KMS-11 (cell line): ENCODE results near the gene CPT1B.

ENCODE experiments used
- H2AFZ ChIP-seq: fragments of 200-600 bp; sonication (generic); 2 replicates; pipeline ENCODE4 v1.6.1; 2016; ENCODE audit warnings: antibody characterized with exemption, mixed run types, low read depth
- H3K27ac ChIP-seq: fragments of 200-600 bp; sonication (generic); 2 replicates; pipeline ENCODE4 v1.6.1; 2016; ENCODE audit warnings: mild to moderate bottlenecking, mixed run types
- H3K27me3 ChIP-seq: fragments of 200-600 bp; sonication (generic); 2 replicates; pipeline ENCODE4 v1.6.1; 2017; ENCODE audit warnings: mild to moderate bottlenecking, low read depth, mixed run types, moderate library complexity; ENCODE audit not compliant: insufficient read depth
- H3K36me3 ChIP-seq: fragments of 200-600 bp; sonication (generic); 2 replicates; pipeline ENCODE4 v1.6.1; 2017; ENCODE audit warnings: mild to moderate bottlenecking, mixed run types; ENCODE audit not compliant: insufficient read depth
- H3K4me1 ChIP-seq: fragments of 200-600 bp; sonication (generic); 2 replicates; pipeline ENCODE4 v1.6.1; 2016; ENCODE audit warnings: mild to moderate bottlenecking, low read depth, mixed run types; ENCODE audit not compliant: poor library complexity, severe bottlenecking
- H3K4me2 ChIP-seq: fragments of 200-600 bp; sonication (generic); 2 replicates; pipeline ENCODE4 v1.7.0; 2016; ENCODE audit warnings: mild to moderate bottlenecking, mixed run types
- H3K4me3 ChIP-seq: fragments of 200-600 bp; sonication (generic); IDR thresholded peaks from 2 replicates; pipeline ENCODE4 v1.6.1; 2017; ENCODE audit warnings: low read depth, low read length, mixed read lengths; ENCODE audit not compliant: insufficient read depth
- H3K79me2 ChIP-seq: fragments of 200-600 bp; sonication (generic); 2 replicates; pipeline ENCODE4 v1.6.1; 2016; ENCODE audit warnings: low read depth, mixed run types; ENCODE audit not compliant: insufficient read depth
- H3K9ac ChIP-seq: fragments of 200-600 bp; sonication (generic); 2 replicates; pipeline ENCODE4 v1.6.1; 2016; ENCODE audit warnings: mild to moderate bottlenecking, mixed run types
- H4K20me1 ChIP-seq: fragments of 200-600 bp; sonication (generic); 2 replicates; pipeline ENCODE4 v1.6.1; 2016; ENCODE audit warnings: mild to moderate bottlenecking, mixed run types; ENCODE audit not compliant: insufficient read depth
- TF ChIP-seq, protein P1 (sequence below): fragments of 200-600 bp; sonication (generic); conservative IDR thresholded peaks from 2 replicates; pipeline ENCODE4 v1.6.1; 2017; ENCODE audit warnings: low read depth, mild to moderate bottlenecking, antibody characterized with exemption, low read length, moderate library complexity, mixed read lengths

Gene CPT1B

DNA sequence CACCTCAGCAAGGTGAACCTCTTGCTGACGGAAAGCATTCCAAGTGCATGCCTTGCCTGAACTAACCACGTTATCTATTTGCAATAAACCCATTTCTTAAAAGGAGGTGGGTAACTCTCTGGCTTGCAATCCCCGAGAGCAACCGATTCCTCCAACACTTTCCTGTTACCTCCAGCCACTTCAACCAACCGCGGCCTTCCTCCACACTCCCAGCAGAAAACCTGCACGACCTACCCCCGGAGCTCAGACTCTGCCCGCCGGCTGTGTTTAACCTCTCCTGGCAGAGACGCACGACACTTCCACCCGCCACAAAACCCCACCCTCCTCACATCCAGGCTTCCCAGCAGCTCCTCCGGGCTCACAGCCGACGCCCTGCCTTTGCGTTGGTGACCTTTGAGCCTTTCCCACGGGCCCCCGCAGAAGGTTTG lies 53.5 kb downstream of the CPT1B start:
- Histone ChIP-seq H3K79me2 (peaks cover 8% of the 10 kb centered on the region; the same call in 1 of the 2 replicates), H3K4me3 (no peak overlapping the region), H4K20me1 (no peaks in the 10 kb centered on the region), H3K4me2 (peak overlapping the region; percentile 52), H2AFZ (no peak overlapping the region), H3K27me3 (no peaks in the 10 kb centered on the region), H3K36me3 (no peaks in the 10 kb centered on the region), H3K4me1 (peaks cover 4% of the 10 kb centered on the region), H3K9ac (peak overlapping the region; percentile 79; the same call in 1 of the 2 replicates), H3K27ac (peak overlapping the region; percentile 83)
- TF ChIP-seq, protein P1, sequence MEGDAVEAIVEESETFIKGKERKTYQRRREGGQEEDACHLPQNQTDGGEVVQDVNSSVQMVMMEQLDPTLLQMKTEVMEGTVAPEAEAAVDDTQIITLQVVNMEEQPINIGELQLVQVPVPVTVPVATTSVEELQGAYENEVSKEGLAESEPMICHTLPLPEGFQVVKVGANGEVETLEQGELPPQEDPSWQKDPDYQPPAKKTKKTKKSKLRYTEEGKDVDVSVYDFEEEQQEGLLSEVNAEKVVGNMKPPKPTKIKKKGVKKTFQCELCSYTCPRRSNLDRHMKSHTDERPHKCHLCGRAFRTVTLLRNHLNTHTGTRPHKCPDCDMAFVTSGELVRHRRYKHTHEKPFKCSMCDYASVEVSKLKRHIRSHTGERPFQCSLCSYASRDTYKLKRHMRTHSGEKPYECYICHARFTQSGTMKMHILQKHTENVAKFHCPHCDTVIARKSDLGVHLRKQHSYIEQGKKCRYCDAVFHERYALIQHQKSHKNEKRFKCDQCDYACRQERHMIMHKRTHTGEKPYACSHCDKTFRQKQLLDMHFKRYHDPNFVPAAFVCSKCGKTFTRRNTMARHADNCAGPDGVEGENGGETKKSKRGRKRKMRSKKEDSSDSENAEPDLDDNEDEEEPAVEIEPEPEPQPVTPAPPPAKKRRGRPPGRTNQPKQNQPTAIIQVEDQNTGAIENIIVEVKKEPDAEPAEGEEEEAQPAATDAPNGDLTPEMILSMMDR, result no peak

DNA sequence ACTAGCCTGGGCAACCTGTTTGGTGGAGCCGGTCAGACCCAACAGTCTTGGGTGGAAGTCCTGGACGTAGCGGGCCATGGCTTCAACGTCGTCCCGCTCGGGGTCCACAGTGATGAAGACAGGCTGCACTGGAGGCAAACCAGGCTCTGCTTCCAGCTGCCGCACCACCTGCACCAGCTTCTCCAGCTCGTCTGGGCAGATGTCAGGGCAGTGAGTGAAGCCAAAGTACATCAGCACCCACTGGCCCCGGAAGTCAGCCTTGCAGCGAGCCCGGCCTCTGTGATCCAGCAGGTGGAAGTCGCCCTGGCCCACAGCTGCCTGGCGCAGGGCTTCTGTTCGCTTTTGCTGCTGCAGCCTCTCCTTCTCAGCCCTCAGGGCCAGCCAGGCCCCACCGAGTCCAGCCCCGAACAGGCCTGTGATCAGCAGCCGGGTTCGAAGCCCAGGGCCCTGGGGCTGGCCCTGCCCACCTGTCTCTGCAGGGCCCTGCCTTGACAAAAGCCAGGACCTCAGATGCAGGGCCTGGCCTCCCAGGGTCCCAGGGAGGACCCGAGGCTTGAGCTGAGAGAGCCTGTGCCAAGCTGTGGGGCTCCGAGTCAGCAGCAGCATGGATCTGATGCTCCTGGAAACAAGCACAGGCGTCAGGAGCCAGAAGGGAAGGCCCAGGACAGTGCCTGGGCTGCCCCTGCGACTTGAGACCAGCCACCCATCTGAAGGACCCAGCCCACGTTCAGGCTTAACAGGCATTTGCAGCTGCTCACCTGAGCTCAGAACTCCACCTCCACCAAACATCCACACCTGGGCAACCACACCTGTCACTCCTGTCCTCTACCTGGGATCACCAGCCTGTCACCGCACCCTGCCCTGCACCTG lies 54.2 kb downstream of the CPT1B start:
- Histone ChIP-seq H3K4me3 (no peak overlapping the region), H3K4me1 (peaks cover 4% of the 10 kb centered on the region), H3K27ac (peak overlapping the region; percentile 83; the same call in 1 of the 2 replicates), H3K4me2 (peak overlapping the region; percentile 52), H3K9ac (no peak overlapping the region; the same call in 1 of the 2 replicates), H3K27me3 (no peaks in the 10 kb centered on the region), H2AFZ (no peak overlapping the region), H3K36me3 (no peaks in the 10 kb centered on the region), H3K79me2 (peaks cover 8% of the 10 kb centered on the region; the same call in 1 of the 2 replicates), H4K20me1 (no peaks in the 10 kb centered on the region)
- TF ChIP-seq, protein P1, result no peak

- Histone ChIP-seq H3K27ac (no peak overlapping the region), H3K4me3 (no peak overlapping the region), H3K9ac (no peak overlapping the region), H3K36me3 (no peaks in the 10 kb centered on the region), H3K79me2 (peaks cover 8% of the 10 kb centered on the region; the same call in 1 of the 2 replicates), H4K20me1 (no peaks in the 10 kb centered on the region), H3K4me2 (no peak overlapping the region; the same call in 1 of the 2 replicates), H3K27me3 (no peaks in the 10 kb centered on the region), H3K4me1 (peaks cover 4% of the 10 kb centered on the region), H2AFZ (no peak overlapping the region)
- TF ChIP-seq, protein P1, result no peak
Measured at GRCh38 chr22:50523458-50523805, 54.8 kb downstream of the CPT1B start.

DNA sequence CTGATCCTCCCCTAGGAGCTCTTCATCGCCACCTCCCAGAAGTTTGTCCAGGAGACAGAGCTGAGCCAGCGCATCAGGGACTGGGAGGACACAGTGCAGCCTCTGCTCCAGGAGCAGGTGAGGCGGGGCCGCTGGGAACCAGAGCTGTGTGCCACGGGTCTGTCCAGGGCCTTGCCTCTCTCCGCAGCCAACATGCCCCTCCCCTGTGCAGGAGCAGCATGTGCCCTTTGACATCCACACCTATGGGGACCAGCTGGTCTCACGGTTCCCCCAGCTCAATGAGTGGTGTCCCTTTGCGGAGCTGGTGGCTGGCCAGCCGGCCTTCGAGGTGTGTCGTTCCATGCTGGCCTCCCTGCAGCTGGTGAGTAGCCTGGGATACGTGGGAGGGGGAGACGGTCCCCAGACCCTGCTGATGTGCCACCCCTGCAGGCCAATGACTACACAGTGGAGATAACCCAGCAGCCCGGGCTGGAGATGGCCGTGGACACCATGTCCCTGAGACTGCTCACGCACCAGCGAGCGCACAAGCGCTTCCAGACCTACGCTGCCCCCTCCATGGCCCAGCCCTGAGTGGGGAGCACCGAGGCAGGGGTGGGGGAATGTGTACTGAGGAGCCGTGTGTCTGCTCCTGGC lies 55.3 kb downstream of the CPT1B start:
- H3K27ac ChIP-seq, result no peak overlapping the region

More for the DNA sequence above, 55.3 kb downstream of the CPT1B start:
- Histone ChIP-seq H3K4me2 (no peak overlapping the region), H3K79me2 (peaks cover 8% of the 10 kb centered on the region; the same call in 1 of the 2 replicates), H3K4me1 (peaks cover 4% of the 10 kb centered on the region), H3K4me3 (no peak overlapping the region), H2AFZ (no peak overlapping the region), H3K36me3 (no peaks in the 10 kb centered on the region), H4K20me1 (no peaks in the 10 kb centered on the region), H3K9ac (no peak overlapping the region), H3K27me3 (no peaks in the 10 kb centered on the region)
- TF ChIP-seq, protein P1, result no peak
